SK-N-SH treated with all-trans-retinoic acid at 6 μM for 48 hours (cell line): ENCODE results near the gene KAT6B.

Experiments
- CSDC2 ChIP-seq: fragments of 250-450 bp; sonication (Bioruptor Pico); IDR thresholded peaks from 2 replicates; pipeline ENCODE4 v1.5.0; 2020; ENCODE audit warnings: mild to moderate bottlenecking, moderate library complexity
- ESRRG ChIP-seq: fragments of 250-450 bp; sonication (Bioruptor Pico); IDR thresholded peaks from 2 replicates; pipeline ENCODE4 v1.6.1; 2021; ENCODE audit warnings: mild to moderate bottlenecking
- PPARA ChIP-seq: fragments of 250-450 bp; sonication (Bioruptor Pico); IDR thresholded peaks from 2 replicates; pipeline ENCODE4 v1.5.0; 2020; ENCODE audit warnings: mild to moderate bottlenecking, borderline replicate concordance
- RARB ChIP-seq: fragments of 250-450 bp; sonication (Bioruptor Pico); IDR thresholded peaks from 2 replicates; pipeline ENCODE4 v1.8.0; 2021; ENCODE audit warnings: mild to moderate bottlenecking, moderate library complexity
- ZNF70 ChIP-seq: fragments of 450-650 bp; formaldehyde crosslinking; IDR thresholded peaks from 2 replicates; pipeline ENCODE4 v1.5.0; 2020; ENCODE audit warnings: mild to moderate bottlenecking, moderate library complexity

GRCh38 chr10:74988832-74989561 is 162.6 kb downstream of the KAT6B start:
- no peak for TF ChIP-seq CSDC2 (CRISPR knock-in tag)
- TF ChIP-seq PPARA (CRISPR knock-in tag): no peak
- TF ChIP-seq ESRRG (CRISPR knock-in tag): no peak
- TF ChIP-seq RARB: no peak
- TF ChIP-seq ZNF70 (CRISPR knock-in tag): no peak
